PC-3 (cell line): Measurements from ENCODE around the gene CUL4B.

Experiments
- CTCF ChIP-seq: fragments of 300-600 bp; sonication (generic); conservative IDR thresholded peaks from 2 replicates; pipeline ENCODE4 v1.5.1; 2017; ENCODE audit warnings: antibody characterized with exemption, low read depth, mild to moderate bottlenecking, low read length
- EZH2 ChIP-seq: fragments of 300-600 bp; sonication (generic); IDR thresholded peaks from one replicate; pipeline ENCODE4 v1.6.1; 2017; ENCODE audit warnings: antibody characterized with exemption, mild to moderate bottlenecking, low read length; ENCODE audit not compliant: unreplicated experiment

- TF ChIP-seq CTCF (no peak), EZH2 (no peak)
These were observed 84.0 kb downstream of the CUL4B start for GRCh38 chrX:120476714-120477113.
